GM12892 (cell line): Measurements from ENCODE around the gene KIAA0825.

ENCODE experiments used
- POLR2A ChIP-seq: IDR thresholded peaks from 2 replicates; pipeline ENCODE4 v1.6.1; 2011; ENCODE audit warnings: low read depth, low read length, control low read depth
- POLR2AphosphoS5 ChIP-seq: IDR thresholded peaks from 2 replicates; pipeline ENCODE4 v1.6.1; 2011; ENCODE audit warnings: low read depth, low read length, control low read depth
- TAF1 ChIP-seq: IDR thresholded peaks from 2 replicates; pipeline ENCODE4 v1.6.1; 2011; ENCODE audit warnings: low read depth, mild to moderate bottlenecking, control low read depth, low read length, borderline replicate concordance

DNA sequence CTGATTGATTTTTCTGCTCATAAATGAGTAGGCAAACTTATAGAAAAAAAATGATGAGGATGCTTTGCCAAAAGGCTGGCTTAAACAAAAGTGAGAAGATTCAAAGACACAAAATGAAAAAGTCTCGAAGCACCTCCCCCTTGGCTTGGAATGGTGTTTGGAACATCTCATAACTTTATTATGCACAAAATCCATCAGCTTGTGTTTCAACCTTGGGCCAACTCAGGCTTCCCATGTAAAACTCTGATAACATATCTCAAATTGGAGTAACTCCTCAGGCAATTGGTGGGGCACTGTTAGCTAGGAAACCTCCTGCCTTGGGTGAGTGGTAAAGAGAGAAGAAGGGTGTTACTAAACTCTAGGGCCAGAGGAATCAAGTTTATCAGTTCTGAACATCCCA lies 176.3 kb downstream of the KIAA0825 start:
- no peak for TF ChIP-seq POLR2AphosphoS5
- no peak for TF ChIP-seq POLR2A
- no peak for TF ChIP-seq TAF1
